ENCODE data around the gene OR8I2.
"Not testable (repeated sequence)": the region's sequence is repeated elsewhere in the genome, so short reads cannot be mapped to it uniquely, and the experiment has no call there.

Gene OR8I2

DNA sequence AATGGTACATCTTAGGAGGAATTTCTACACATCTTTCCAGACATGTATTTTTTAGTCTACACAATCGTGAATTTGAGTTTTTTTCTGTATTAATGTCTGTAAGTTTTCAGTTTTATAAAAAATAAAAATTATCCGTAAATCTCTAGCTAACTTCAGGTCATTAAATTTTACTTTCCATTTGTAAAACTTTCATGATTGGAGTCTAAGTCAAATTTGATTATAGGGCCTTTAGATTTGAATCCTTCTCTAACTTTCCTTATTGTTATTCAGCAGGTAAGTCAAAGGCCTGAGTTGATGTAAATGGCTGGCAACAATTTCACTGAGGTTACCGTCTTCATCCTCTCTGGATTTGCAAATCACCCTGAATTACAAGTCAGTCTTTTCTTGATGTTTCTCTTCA lies at the start of gene OR8I2:
OR8I2 (plus strand) TSS at position 301 of the 400 bp plus-strand sequence; CDS start at position 301, 0 bp downstream.
- no peak for DNase-seq

DNA sequence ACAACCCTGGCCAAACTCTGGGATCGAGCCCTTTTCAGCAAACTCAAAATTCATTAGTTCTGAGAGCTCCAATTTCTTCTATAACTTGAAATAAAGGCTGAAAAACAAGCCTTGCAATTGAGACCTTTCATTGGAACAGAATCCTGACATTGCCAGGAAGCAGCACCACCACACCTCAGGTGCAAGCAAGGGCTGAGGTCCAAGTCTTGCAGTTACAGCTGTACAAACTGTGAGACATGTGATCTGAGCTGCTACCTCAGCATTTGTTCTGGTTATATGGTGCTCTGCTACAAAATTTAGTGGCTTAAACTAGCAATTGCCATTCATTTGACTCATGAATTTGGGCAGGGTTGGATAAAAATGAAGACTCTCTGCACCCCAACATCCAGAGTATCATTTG lies 47.6 kb upstream of the OR8I2 start:
- no peak for DNase-seq

DNA sequence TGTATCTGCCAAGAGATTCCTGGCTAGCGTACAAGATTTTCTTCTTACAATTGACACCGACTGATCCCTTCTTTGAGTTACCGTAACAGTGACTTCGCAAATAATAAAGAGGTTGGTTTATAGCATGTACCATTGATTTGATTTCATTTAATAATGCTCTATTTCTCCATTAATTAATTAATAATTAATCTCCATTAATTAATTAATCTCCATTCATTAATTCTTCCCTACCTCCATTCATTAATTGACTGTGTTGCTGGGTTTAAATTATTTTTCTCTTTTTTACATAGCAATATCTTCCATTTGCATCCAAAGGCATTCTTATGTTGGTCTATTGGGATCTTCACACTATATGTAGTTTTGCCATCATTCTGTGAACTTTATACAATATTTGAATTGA lies 44.6 kb upstream of the OR8I2 start:
- DNase-seq = no peak

- no peak for DNase-seq
Observed at GRCh38 chr11:56049487-56049886, 43.6 kb upstream of the OR8I2 start.

- not testable (repeated sequence) for DNase-seq
Observed at GRCh38 chr11:56056366-56056765, 36.7 kb upstream of the OR8I2 start.

- not testable (repeated sequence) for DNase-seq
Observed at GRCh38 chr11:56057661-56058237, 35.4 kb upstream of the OR8I2 start.

DNA sequence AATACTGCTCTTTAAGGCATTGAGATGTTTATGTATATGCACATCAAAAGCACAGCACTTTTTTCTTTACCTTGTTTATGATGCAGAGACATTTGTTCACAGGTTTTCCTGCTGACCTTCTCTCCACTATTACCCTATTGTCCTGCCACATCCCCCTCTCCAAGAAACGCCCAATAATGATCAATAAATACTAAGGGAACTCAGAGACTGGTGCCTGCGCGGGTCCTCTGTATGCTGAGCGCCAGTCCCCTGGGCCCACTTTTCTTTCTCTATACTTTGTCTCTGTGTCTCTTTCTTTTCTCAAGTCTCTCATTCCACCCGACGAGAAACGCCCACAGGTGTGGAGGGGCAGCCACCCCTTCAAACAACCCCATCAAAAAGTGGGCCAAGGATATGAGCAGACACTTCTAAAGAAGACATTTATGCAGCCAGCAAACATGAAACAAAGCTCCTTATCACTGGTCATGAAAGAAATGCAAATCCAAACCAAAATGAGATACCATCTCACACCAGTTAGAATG lies 34.8 kb upstream of the OR8I2 start:
- DNase-seq = not testable (repeated sequence)

- no peak for DNase-seq
Observed at GRCh38 chr11:56066980-56067379, 26.1 kb upstream of the OR8I2 start.

DNA sequence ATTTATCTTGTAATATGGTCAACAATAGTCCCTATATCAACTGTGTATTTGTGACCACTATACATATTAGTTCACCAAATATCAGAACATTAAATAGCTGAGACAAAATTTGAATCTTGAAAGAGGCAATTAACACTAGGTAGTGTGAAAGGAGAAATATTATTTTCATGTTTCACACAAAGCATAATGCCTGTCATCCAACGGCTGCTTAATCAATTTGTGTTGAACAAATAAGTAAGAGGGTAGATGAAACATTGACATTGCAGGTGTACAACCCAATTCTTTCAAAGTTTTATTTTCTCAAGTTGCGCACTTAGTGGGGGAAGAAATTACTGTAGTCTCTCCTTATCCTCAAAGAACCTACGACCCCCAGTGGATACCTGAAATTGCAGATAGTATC lies 3.4 kb upstream of the OR8I2 start:
- DNase-seq = no peak

DNA sequence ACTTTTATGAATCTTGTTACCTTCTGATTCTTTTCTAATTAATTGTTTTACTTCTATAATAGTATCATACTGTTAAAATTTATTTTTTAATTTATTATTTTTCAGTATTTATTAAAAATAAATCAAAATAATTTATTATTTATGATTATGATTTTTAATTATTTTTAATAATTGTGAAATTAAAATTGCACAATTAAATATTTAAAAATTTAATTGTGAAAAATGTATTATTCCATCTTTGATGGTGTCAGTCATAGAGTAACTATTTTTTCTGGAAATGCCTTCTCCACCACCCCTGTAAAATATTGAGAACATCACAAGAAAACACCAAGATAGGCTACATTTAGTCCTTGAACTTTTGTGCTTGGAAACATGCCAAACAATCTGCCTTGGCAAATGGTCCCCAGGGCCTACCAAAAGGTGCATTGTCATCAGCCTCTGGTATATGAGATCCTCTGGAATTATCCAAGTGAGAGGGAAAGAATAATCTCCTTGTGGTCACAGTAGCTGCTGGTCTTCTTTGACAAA lies 10.2 kb downstream of the OR8I2 start, which contains the start of gene OR8H2:
OR8H2 (plus strand) TSS at position 478 of the 528 bp plus-strand sequence. CDS start 1,356 bp downstream, outside the sequence.
- no peak for DNase-seq

- no peak for DNase-seq
Observed at GRCh38 chr11:56122073-56122472, 29.0 kb downstream of the OR8I2 start, which contains the start of gene OR8H3. Gene OR8H3, plus strand, starts transcription at chr11:56122373. Its CDS starts 0 bp downstream, at chr11:56122373.

GRCh38 chr11:56140151-56140661 lies 47.1 kb downstream of the OR8I2 start, which contains the start of gene OR8J3:
Gene OR8J3, minus strand, starts transcription at chr11:56140201. Its CDS starts 2,483 bp downstream, at chr11:56137718.
- no peak for DNase-seq

- DNase-seq = not testable (repeated sequence)
Observed at GRCh38 chr11:56143681-56144080, 50.6 kb downstream of the OR8I2 start.

Measured in activated T-cell treated with anti-CD3 and anti-CD28 coated beads for 4 hours (primary cell).